Effector CD8-positive, alpha-beta T cell (primary cell): ENCODE data around the gene GBX1.

Source experiments
- DNase-seq: peaks from one replicate; lab custom pipeline; 2025; lab: John Stamatoyannopoulos, UW

GBX1 gene

DNA sequence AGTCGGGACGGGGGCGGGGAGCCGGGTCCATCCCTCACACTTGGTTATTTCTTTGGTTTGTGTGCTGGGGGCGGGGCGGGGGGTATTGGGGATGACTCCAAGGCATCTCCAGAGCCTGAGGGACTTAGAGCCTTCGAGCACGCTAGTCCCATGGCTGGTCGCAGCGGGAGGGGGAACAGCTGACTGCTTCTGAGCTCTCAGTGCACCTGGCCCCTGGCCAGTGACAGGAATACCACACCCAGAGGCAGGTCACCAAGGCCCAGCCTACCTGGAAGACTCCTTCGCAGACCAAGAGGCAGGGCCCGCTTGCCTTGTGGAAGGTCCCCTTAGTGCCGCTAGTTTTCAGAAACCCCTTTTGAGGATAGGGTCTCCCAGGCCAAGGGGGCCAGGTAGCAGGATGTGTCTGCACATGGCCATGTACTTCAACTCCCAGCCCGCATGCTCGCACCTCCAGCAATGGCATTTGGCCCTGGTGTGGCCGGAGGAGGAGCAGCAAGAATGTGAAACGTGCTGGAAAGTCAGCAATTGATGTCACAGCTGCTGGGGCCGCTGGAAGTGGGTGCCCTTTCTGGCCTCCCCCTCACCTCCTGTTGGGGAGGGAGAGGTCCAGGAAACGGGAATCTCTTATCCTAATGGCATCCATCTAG is 40.9 kb downstream of the GBX1 start:
- DNase-seq, result no peak

DNA sequence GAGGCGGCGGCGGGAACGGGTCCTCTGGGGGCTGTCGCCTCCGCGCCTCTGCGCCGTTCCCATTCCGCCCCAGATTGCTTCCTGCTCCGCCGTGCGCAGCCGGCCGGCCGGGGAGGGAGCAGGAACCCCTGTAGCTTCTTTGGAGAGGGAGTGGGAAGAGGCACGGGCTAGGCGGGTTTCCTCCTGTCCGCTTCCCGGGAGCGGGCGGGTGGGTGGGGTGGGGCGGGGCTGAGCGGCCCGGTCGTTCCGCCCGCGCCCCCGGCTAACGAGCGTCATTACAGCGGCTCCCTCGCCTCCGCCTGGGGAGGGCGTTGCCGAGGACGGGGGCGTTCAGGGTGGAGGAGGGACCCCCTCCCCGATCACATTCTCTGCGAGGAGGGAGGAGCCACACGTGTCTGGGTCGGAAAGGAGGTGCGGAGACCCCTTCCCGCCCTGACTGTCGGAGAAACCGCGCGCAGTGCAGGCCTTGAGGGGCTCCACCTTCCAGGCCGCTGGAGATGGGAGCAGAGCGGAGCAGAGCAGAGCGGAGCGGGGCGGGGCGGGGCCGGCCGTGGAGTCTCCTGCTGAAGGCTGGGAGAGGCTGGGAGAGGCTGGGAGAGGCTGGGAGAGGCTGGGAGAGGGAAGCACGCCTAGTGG is 41.5 kb downstream of the GBX1 start:
- DNase-seq, result no peak

DNA sequence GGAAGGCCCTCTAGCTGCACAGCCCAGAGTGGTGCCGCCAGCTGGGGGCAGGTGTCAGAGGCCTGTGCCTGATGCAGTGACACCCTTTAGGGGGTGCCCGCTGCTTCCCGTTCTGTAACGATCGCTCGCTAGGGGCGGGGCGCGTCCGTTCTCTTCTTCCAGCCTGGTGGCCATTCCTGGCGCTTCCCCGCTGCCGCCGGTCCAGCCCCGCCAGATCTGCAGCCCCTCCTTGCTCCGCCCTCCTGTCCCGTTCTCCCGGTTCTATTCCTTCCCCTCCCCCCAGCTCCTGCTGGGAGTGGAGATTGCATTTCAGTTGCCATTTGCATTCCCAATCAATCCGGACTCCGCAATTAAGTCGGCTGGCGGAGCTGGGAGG is 42.0 kb downstream of the GBX1 start:
- no peak for DNase-seq

DNA sequence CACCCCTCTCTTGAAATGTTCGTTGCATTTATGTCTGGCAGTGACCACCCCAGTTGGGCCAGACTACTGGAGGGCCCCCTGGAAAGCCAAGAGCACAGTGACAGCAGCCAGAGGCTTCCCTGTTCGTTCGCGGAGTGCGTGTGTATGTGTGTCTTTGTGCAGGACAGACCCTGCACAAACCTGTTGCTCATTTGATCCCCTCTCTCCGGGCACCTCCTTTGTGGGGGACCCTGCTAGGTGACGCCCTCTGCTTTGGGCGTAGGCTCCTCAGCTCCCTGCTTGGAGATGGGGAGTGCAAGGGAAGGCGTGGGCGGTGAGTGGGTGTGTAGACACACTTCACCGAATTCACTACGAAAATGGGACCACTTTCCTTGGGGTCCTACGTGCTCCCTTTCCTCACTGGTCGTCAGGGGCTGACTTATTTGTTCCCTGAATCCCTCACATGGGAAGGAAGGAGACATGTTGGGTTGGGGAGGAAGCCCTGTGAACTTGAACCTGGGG is 42.5 kb downstream of the GBX1 start:
- no peak for DNase-seq

DNA sequence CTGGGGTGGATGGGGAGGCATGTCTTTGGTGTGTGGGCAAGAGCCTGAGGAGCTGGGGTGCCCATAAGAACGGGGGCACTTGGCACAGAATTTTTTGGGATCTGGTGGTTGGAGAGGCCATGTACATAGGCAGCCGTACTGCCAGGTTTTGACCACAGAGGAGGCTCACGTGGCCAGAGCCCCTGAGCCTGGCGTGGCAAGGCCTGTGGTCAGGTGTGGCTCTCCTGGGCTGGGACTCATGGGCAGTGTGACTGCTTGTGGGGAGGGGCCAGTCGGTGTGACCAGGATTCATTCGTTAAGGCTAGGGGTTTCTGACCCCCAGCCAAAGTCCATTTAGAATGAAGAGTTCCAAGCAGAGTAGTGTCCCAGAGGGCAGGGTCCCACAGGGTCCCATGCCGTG is 43.0 kb downstream of the GBX1 start:
- no peak for DNase-seq

DNA sequence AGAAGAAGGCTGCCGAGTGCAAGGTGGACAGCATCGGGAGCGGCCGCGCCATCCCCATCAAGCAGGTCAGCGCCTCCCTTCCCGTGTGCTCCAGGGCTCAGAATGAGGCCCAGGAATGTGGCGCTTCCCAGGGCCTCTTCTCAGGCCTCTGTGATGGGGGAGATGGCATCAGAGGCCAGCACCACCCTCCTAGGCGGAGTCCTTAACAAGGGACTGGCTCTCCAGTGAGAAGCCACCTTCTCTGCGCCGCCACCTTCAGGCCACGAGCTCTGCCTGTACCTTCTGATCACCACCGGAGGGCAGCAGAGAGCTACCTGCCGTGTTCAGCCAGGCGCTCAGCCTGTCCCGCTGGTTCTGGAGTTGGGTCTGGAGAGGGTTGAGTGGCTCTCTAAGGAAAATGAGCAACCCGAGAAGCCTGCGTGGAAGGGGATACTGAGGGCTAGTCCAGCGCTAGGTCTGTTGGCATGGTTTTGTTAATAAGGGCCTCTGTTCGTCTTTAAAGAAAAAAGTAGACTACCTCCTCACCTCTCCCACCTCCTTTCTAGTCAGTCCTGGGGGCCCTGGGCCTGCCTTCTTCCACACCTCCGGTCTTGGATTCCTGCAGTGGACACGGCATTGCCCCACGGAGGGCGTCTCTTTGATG is 43.6 kb downstream of the GBX1 start:
- peak; percentile 70 for DNase-seq

DNA sequence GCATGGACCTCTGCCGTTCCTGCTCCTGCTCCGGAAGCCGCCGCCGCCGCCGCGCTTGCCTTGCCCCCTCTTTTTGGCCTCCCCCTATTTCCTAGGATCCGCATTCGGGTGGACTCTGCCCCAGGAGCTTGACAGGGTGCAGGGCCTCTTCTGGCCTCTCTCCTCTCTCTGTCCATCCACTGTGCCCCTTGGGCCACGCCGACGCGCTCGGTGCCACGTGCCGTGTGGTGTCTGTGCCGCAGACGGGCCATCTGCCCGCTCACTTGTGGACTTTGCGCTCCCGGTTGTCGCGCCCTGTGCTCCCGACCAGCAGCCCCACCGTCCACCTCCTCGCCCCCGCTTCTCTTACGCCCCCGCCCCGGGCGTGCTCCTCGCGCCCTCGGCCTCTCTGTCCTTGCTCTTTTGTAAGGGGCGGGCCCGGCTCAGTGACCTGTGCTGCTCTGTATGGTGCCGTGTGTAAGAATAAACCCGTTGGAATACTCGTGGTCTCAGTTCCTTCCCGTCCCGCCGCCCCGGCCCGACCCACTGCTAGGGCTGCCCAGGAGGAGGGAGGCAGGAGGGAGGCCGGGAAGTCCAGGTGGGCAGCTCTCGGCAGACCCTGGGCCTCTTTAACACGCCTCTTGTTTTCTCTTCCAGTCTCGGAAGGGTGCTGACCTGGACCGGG is 44.2 kb downstream of the GBX1 start:
- no peak for DNase-seq

DNA sequence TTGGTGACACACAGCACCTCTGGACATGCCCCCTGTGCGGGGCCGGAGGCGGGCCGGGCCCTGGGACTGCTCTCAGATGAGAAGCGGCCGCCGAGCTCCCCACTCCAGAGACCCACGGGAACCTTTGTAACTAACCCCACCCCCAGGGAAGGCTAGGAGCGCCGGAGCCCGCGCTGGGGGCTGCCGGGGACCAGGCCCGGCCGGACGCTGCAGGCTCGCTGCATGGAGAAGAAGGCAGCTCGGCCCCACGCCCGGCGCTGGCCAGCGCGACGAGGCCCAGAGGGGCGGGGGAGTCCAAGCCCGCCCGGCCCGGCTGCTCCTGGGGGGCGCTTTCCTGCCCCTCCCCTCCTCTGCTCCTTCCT is 44.7 kb downstream of the GBX1 start:
- no peak for DNase-seq

DNA sequence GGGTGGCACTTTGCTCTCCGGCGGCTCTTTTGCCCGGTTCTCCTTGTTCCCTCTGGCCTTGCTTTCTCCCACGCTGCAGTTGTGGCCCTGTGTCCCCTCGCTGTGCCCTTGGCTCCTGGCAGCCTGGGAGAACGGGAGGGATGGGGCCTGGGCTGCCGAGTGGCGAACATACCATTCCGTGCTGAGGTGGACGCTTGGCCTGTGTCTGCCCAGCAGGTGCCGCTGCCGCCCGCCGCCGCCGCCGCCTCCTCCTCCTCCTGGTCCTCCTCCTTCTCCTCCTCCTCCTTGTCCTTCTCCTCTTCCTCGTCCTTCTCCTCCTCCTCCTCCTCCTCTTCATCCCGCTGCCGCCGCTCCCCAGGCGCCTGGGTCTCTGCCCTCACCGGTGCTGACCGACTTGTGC is 45.2 kb downstream of the GBX1 start:
- DNase-seq, result no peak

DNA sequence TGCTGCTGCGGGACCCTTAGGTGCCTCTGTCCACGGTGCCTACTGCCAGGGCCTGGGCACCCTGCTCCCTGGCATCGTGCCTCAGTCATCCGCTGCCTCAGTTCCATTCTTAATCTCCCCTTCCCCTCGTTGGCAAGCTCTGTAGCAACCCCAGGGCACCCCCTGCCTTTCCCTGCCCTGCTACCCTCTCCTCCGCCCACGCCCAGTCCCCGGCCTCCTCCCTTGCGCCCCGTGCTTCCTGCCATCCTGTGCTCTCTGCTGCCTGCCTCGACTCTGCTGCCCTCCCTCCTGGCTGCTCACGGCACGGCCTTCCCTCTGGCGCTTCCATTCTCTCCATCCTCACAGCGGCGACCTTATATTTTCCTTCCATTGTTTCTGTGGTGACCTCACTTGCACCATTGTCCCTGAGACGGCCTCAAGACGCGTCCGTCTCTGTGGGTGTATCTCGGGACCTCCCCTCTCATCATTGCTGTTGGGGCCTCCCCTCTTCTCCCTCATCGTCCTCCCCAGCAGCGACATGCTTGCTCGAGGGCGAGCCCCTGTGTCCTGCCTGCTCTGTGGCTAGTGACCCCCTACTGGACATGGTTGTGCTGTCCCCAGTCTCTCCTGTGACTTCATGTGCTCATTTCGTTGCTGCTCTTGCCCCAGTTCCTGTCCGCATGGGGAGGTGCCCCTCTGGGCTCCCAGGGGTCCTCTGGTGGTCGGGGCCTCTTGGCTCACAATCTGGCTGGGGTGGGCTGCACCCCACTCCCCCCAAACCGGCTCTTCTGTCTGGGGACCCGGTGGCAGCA is 45.9 kb downstream of the GBX1 start:
- no peak for DNase-seq

DNA sequence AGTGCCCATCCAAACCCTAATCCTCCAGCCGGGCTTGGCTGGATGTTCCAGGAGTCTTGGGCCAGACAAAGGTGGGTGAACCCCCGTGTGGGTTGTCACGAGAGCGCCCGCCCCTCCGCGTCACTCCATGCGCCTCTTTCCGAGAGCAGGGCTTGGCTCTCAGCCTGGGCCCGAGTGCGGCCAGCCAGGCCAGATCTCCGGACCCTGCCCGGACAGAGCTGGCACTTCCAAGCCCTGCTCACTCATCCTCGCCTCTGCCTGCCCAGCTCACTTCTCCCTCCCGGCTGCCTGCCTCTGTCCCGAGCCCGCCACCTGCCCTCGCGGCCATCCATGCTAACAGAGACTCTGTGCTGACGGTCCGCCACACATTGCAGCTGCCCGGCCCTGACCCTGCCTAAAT is 46.6 kb downstream of the GBX1 start:
- DNase-seq, result no peak

DNA sequence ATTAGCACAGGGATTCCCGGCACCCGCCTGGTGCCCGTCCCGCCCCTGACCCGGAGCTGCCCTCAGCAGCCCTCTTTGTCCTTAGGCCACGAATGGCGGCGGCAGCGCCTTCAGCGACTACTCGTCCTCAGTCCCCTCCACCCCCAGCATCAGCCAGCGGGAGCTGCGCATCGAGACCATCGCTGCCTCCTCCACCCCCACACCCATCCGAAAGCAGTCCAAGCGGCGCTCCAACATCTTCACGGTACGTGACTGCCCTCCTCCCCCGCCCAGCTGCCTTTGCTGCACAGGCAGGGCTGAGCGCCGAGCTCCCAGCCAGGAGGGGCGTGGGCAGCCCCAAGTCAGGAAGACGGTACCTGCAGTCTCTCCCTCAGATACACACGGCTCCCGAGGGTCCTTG is 47.6 kb downstream of the GBX1 start:
- DNase-seq, result no peak

DNA sequence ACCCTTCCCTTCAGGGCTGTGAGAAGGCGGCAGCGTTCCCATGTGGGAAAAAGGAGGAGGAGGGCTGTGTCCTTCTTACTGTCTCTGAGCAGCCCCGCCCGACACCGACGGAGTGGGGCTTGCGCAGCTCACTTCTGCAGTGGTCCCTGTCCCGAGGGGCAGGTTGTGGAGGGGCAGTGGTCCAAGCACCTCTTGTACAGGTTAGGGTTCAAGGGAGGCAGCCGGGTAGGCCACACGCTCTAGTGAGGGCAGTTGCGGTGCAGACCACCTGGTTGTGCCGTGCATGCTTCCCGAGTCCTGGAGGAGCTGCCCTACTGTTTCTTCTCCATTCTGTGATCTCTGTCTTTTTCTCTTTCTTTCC is 48.5 kb downstream of the GBX1 start:
- DNase-seq, result no peak

DNA sequence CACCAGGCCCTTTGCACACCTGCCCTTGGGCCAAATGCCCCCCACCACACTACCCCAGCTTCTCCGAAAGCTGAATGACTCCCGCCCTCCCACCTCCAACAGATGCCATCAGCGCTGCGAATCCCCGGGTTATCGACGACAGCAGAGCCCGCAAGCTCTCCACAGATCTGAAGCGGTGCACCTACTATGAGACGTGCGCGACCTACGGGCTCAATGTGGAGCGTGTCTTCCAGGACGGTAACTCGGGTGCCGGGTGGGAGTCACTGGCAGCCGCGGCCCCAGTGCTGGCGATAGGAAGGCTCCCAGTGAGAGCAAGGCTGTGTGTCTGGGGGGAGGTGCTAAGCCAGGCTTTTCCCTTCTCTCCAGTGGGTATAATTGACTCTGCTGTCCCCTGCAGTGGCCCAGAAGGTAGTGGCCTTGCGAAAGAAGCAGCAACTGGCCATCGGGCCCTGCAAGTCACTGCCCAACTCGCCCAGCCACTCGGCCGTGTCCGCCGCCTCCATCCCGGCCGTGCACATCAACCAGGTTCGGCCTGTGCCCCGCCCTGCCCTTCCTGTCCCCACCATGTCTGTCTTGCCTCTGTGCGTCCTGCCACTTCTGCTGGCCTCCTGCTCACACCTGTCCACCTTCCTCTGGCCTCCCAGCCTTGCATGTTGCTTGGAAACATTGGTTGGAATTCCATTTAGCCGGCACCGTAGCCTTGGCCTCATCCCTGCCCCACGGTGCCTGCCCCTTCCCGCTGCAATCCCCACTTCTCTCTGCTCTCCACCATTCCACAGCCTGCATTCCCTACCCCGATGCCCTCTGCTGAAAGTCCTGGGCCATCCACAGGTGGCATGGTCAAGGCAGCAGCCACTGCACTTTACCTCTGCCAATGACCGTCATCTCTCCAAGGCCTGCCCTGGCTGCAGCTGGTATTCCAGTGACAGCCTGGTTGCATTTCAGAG is 49.1 kb downstream of the GBX1 start:
- no peak for DNase-seq

DNA sequence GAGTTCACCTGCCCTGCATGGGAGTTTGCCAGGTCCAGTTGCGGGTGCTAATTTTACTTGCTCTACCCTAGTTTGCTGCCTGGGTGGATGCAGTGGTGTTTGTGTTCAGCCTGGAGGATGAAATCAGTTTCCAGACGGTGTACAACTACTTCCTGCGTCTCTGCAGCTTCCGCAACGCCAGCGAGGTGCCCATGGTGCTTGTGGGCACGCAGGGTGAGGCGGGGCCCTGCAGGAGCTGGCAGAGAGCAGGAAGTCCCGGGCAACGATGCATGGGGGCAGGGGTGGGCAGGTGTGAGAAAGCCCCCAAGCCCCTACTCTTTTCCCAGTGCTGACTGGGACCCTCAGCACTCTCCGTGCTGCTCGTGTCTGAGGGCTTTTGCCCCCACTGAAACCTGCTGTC is 49.9 kb downstream of the GBX1 start:
- no peak for DNase-seq

DNA sequence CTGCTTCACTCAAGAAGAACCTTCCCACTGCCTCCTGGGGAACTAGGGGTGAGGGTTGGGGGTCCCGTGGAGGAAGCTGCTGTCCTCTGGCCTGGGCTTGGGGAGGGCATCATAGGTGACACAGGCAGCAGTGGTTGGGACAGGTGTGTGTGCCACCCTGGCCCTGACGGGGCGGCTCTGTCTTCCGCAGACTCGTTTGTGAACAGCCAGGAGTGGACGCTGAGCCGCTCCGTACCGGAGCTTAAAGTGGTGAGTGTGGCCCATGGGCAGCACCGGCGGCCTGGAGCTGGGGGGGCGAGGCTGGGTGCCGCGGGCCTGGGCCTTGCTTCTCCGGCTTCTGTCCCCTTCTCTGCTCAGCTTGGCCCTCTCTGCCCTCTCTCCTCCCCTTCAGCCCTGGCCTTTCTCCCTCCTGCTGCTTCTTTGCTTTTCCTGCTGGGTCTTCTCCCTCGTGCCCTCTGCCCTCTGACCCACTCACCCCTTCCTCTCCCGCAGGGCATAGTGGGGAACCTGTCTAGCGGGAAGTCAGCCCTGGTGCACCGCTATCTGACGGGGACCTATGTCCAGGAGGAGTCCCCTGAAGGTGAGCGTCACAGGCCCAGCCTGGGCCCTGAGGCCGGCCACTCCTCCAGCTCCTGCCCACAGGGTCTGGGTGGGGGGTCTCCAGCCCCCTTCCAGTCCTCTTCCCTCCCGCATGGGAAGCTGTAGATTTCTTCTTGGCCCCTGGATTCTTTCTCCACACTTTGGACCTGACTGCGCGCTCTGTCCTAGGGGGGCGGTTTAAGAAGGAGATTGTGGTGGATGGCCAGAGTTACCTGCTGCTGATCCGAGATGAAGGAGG is 50.7 kb downstream of the GBX1 start:
- DNase-seq, result no peak

DNA sequence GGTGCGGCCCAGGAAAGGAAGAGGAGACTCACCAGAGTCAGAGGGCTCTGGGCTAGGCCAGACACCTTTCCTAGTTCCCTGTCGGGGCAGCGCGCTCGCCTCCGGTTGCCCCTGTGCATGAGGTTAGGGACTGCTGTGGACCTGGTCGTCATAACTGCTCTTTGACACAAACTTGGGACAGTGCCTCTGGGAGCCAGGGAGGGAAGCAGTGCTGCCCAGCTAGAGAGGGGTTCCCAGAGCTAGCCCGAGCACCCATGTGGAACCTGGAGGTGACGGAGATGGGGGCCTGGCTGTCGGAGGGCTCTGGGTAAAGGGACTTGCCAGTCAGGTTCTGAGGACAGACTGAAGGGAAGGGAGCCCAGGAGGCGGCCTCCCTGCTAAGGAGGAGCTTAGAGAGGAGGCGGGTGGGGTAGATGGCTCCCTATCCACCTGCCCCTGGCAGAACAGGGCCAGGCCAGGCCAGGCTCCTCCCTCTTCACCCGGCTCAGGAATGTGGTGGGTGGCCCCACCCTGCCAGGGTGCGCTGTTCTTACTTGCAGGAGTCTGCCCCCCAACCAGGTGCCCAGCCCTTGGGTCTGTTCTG is 51.6 kb downstream of the GBX1 start:
- no peak for DNase-seq

DNA sequence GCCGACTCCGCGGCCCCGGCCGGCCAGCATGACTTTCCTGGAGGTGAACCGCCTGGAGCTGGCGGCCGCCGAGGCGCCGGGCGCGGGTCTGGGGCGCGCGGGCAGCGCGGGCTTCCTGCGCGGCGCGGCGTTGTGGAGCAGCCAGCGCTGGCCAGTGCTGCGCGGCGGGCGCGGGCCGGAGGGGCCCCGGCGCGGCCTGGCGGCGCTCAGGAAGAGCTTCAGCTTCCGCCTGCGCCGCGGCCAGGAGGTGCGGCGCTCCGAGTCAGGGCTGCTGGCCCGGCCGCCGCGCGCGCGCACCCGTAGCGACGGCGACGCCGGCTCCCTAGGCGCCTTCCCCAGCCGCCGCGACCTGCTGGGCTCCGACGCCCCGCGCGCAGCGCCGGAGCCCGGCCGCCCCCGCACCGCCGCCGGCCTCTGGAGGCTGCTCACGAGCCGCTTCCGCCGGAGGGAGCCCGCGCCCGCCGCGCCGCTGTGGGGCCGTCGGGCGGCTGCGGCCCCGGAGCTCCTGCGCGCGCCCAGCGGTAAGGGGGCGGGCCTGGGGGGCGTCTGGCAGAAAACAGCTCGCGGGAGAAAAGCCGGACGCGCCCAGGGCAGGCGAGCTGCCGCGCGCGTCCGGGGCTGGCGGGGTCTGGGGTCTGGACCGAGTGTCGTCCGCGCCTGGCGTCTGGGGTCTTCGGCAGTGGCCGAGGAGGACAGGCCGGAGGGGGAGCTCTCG is 52.2 kb downstream of the GBX1 start:
- no peak for DNase-seq
